Uterus (tissue), 4 donors: ENCODE measurements around the gene CDH13. TPM values are rescaled to one million over a fixed set of nuclear protein-coding genes. Genes with fewer than 3 reads are reported as not detected.

ENCODE experiments used
- DNase-seq, 2 donors: peaks; one replicate each; pipeline ENCODE4 v3.0.0-alpha.2; 2019 to 2020
- H3K27ac ChIP-seq, 2 donors: fragments of 200-600 bp; sonication (generic); 1 replicate in 1 of 2; 2 replicates in 1 of 2; pipeline ENCODE4 v1.5.1; 2016 to 2018
- H3K27me3 ChIP-seq, 2 donors: fragments of 200-600 bp; sonication (generic); one replicate each; pipeline ENCODE4 v1.5.1; 2018 to 2019; ENCODE audit warnings: control low read depth in 1 of 2
- H3K36me3 ChIP-seq, 2 donors: fragments of 200-600 bp; sonication (generic); one replicate each; pipeline ENCODE4 v1.5.1; 2019; ENCODE audit warnings: control low read depth in 1 of 2
- H3K4me1 ChIP-seq, 2 donors: fragments of 200-600 bp; sonication (generic); one replicate each; pipeline ENCODE4 v1.5.1; 2018 to 2019; ENCODE audit warnings: control low read depth in 1 of 2
- H3K4me3 ChIP-seq, 2 donors: fragments of 200-600 bp; sonication (generic); 1 replicate in 1 of 2; 2 replicates in 1 of 2; pipeline ENCODE4 v1.5.1; 2018 to 2019; ENCODE audit warnings: mild to moderate bottlenecking in 1 of 2
- H3K9me3 ChIP-seq, 2 donors: fragments of 200-600 bp; sonication (generic); one replicate each; pipeline ENCODE4 v1.5.1; 2019; ENCODE audit warnings: control low read depth in 1 of 2
- POLR2A ChIP-seq, 2 donors: fragments of 450-650 bp; IDR thresholded peaks; one replicate each; pipeline ENCODE4 v1.6.1; 2016; ENCODE audit warnings: antibody characterized with exemption in 2 of 2, mild to moderate bottlenecking in 1 of 2, moderate library complexity in 1 of 2
- intact Hi-C: fragments of 100-400 bp; cut with DNase I; formaldehyde crosslinking; loops from one replicate; pipeline ENCODE4 v1.15.1; 2023; ENCODE audit warnings: low total_unique reads
- total RNA-seq, 4 donors: library from RNA; depleted of rRNA in 3 of 4; stranded (reverse); fragments of >200 nt in 3 of 4; gene quantifications; one replicate each; pipeline versions ENCODE4 v1.1.0 to v1.2.4, GENCODE V29; 2014 to 2023
- TF ChIP-seq, protein P1 (sequence below), 4 experiments: fragments of 200-600 bp in 2 of 4; fragments of 450-650 bp in 2 of 4; sonication (generic) in 2 of 4; IDR thresholded peaks; one replicate each; pipeline ENCODE4 v1.5.1; 2016 to 2019; ENCODE audit warnings: antibody characterized with exemption in 4 of 4, mild to moderate bottlenecking in 2 of 4, moderate library complexity in 1 of 4
- donor health status: DM: yes; HTN: yes; CAD: no.

The CDH13 gene
- total RNA-seq, 4 donors from 2014 or later = 49.1 to 99.4 (median 82.7) TPM

DNA sequence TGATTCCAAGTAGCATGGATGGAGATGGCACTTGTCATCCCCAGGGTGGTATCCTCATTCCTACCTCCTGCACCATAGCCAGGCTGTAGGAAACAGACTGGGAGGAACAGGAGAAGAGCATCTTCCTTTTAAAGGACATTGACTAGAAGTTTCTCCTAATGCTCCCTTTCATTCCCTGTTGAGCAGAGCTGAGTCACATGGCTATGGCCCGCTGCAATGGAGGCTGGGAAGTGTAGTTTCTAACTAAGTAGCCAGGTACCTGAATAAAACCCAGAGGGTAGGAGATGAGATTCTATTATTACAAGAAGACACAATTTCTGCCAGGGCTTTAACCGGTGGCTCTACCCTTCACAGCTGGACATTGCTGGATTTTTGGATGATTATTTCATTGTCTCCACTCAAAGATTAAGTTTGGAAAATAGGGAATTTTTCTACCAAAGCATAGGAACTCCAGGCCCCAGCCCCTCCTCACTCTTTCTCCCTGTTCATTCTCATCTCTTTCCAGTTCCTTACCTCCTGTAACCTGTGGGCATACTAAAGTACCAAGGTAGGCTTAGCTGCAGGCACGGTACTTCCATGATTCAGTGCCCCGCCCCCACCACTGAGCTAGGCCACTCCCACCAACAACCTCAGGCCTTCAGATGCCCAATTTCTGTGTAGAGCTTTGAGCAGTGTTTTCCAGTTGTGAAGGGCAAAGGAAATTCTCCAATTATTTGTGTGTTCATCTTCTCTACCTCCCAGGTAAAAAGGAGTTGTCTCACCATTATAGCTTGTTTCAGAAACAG lies 378.3 kb downstream of the CDH13 start:
- TF ChIP-seq, protein P1, sequence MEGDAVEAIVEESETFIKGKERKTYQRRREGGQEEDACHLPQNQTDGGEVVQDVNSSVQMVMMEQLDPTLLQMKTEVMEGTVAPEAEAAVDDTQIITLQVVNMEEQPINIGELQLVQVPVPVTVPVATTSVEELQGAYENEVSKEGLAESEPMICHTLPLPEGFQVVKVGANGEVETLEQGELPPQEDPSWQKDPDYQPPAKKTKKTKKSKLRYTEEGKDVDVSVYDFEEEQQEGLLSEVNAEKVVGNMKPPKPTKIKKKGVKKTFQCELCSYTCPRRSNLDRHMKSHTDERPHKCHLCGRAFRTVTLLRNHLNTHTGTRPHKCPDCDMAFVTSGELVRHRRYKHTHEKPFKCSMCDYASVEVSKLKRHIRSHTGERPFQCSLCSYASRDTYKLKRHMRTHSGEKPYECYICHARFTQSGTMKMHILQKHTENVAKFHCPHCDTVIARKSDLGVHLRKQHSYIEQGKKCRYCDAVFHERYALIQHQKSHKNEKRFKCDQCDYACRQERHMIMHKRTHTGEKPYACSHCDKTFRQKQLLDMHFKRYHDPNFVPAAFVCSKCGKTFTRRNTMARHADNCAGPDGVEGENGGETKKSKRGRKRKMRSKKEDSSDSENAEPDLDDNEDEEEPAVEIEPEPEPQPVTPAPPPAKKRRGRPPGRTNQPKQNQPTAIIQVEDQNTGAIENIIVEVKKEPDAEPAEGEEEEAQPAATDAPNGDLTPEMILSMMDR (IDR thresholded peaks at IDR 0.05) = no peak
- no peak for TF ChIP-seq POLR2A (IDR thresholded peaks at IDR 0.05)
- H3K27ac ChIP-seq = no peak overlapping the region
- no peaks in the 10 kb centered on the region for H3K36me3 ChIP-seq
- DNase-seq = no peak
- no peaks in the 10 kb centered on the region for H3K9me3 ChIP-seq
- intact Hi-C loops = no loop called here
- no peaks in the 10 kb centered on the region for H3K27me3 ChIP-seq
- no peaks in the 10 kb centered on the region for H3K4me1 ChIP-seq
- H3K4me3 ChIP-seq = no peak overlapping the region

DNA sequence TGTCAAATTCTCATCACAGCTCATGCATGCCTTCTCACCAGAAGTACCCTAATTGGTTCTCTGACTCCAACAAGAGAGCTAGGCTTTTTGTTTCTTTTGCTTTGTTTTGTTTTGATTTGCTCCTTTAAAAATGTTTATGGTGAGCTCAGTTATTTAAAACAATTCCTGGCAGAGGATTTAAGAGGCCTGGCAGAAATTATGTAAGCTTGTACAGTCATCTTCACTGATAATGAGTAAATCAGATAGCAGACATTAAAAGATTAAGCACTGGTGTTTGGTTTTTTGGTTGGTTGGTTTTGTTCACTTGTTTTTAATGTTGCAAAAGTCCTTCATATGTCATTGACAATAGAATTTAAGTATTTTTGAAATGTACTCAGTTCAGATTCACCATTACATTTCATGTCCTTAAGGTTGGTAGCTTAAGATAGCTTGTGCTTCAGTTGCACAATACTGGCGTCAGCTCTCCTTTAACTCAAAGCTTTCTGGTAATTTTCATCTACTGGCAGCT lies 378.9 kb downstream of the CDH13 start:
- H3K4me1 ChIP-seq = no peaks in the 10 kb centered on the region
- H3K4me3 ChIP-seq = no peak overlapping the region
- H3K27ac ChIP-seq = no peak overlapping the region
- no peaks in the 10 kb centered on the region for H3K27me3 ChIP-seq
- H3K36me3 ChIP-seq = no peaks in the 10 kb centered on the region
- intact Hi-C loops = no loop called here
- no peaks in the 10 kb centered on the region for H3K9me3 ChIP-seq
- DNase-seq = no peak
- no peak for TF ChIP-seq POLR2A (IDR thresholded peaks at IDR 0.05)
- TF ChIP-seq, protein P1 (IDR thresholded peaks at IDR 0.05) = no peak

DNA sequence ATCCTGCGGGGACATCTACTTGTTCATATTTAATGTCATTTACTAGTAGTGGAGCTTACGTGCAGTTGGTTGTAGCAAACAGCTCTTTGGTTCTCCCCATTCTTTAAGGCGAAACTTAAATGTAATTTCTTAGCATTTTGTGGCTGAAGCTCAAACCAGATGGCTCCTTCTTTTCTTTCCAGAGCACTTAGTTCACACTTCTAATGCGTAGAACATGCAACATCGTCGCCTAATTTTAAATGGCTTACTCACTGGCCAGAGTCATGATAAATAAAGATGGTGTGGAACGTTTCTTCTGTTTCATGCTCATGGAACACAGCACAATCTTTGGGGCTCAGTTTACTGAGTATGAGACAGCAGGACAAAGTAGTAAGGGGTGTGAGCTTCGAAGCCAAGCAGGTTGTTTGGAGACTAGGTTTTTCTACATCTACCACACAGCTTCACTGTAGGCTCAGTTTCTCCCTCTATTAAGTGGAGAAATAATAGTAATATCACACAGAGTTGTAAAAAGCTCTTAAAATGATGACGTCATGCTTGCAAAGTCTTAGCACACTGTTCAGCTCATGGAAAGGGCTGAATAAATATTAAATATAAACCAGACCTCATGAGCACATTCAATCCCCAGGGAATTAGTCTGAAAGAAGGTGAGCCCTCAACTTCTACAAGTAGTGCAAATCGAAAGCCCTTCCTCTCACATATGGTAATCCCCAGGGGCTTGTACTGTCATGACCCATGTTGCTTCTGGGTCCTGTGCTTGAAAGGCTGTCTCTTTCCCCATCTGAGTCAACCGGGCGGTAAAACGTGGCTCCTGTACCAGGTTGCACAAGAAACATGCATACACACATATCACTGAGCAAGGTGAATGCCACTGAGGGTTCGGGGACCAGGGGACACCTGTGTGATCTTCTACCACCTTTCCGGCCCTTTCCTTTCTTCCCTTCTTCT lies 384.3 kb downstream of the CDH13 start:
- no peaks in the 10 kb centered on the region for H3K27me3 ChIP-seq

DNA sequence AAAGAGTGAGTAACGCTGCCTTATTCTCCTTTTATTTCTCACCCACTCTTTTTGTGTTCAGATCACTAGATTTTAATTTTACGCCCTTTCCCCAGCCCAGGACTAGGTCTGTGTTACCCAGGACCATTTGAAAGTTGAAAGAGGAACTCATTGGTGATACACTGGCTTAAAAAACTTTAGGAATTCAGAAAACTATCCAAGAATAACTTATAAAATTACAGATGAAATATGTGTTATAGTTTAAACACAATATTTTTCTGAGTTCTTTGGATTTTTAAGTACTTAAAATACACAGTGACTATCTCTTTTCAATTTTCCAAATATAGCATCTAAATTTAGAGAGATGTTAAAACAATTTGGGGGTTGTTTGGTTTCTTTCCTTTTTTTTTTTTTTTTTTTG lies 385.2 kb downstream of the CDH13 start:
- TF ChIP-seq, protein P1 (IDR thresholded peaks at IDR 0.05) = no peak
- no peak for TF ChIP-seq POLR2A (IDR thresholded peaks at IDR 0.05)
- H3K27ac ChIP-seq = no peak overlapping the region

More for the DNA sequence above, 384.3 kb downstream of the CDH13 start:
- no peaks in the 10 kb centered on the region for H3K36me3 ChIP-seq
- H3K9me3 ChIP-seq = no peaks in the 10 kb centered on the region
- intact Hi-C loops = no loop called here
- no peak overlapping the region for H3K4me3 ChIP-seq
- H3K27ac ChIP-seq = no peak overlapping the region
- no peak for DNase-seq
- TF ChIP-seq, protein P1 (IDR thresholded peaks at IDR 0.05) = no peak
- TF ChIP-seq POLR2A (IDR thresholded peaks at IDR 0.05) = no peak
- no peaks in the 10 kb centered on the region for H3K4me1 ChIP-seq

More for the DNA sequence above, 385.2 kb downstream of the CDH13 start:
- no peaks in the 10 kb centered on the region for H3K36me3 ChIP-seq
- intact Hi-C loops = no loop called here
- no peak overlapping the region for H3K4me3 ChIP-seq
- no peaks in the 10 kb centered on the region for H3K27me3 ChIP-seq
- H3K9me3 ChIP-seq = no peaks in the 10 kb centered on the region
- no peaks in the 10 kb centered on the region for H3K4me1 ChIP-seq
- DNase-seq = no peak
